DOHH2 (cell line): ENCODE data around the gene DACH1.

Source experiments
- H3F3A ChIP-seq: fragments of 200-600 bp; sonication (generic), shearing (Covaris generic); 2 replicates; pipeline ENCODE4 v1.6.0; 2016; ENCODE audit warnings: antibody characterized with exemption, mild to moderate bottlenecking; ENCODE audit not compliant: control insufficient read depth, insufficient read depth
- H3K27ac ChIP-seq: fragments of 200-600 bp; sonication (generic); 2 replicates; pipeline ENCODE4 v1.5.1; 2014; ENCODE audit warnings: low read depth, mild to moderate bottlenecking, low read length, moderate library complexity
- H3K27me3 ChIP-seq: fragments of 200-600 bp; sonication (generic); 2 replicates; pipeline ENCODE4 v1.6.1; 2014; ENCODE audit warnings: mild to moderate bottlenecking, low read length, mixed read lengths; ENCODE audit not compliant: control insufficient read depth
- H3K36me3 ChIP-seq: fragments of 200-600 bp; sonication (generic); 2 replicates; pipeline ENCODE4 v1.6.1; 2014; ENCODE audit warnings: mild to moderate bottlenecking, low read length, moderate library complexity, mixed read lengths; ENCODE audit not compliant: control insufficient read depth
- H3K4me1 ChIP-seq: fragments of 200-600 bp; sonication (generic); 2 replicates; pipeline ENCODE4 v1.6.1; 2014; ENCODE audit warnings: mild to moderate bottlenecking, low read length, mixed read lengths; ENCODE audit not compliant: control insufficient read depth
- H3K4me2 ChIP-seq: fragments of 200-600 bp; sonication (generic); 2 replicates; pipeline ENCODE4 v1.6.0; 2014; ENCODE audit warnings: mild to moderate bottlenecking, low read length, moderate library complexity
- H3K4me3 ChIP-seq: fragments of 200-600 bp; sonication (generic); 2 replicates; pipeline ENCODE4 v1.5.1; 2014; ENCODE audit warnings: mild to moderate bottlenecking, low read length, mixed read lengths
- H3K79me2 ChIP-seq: fragments of 200-600 bp; sonication (generic); 2 replicates; pipeline ENCODE4 v1.6.1; 2014; ENCODE audit warnings: mild to moderate bottlenecking, low read length, mixed read lengths; ENCODE audit not compliant: control insufficient read depth
- H3K9me2 ChIP-seq: fragments of 200-600 bp; sonication (generic); replicated peaks from 2 replicates; pipeline ENCODE4 v1.6.1; 2014; ENCODE audit warnings: mild to moderate bottlenecking, low read length, mixed read lengths; ENCODE audit not compliant: control insufficient read depth
- H3K9me3 ChIP-seq: fragments of 200-600 bp; sonication (generic); 2 replicates; pipeline ENCODE4 v1.6.1; 2014; ENCODE audit warnings: antibody characterized with exemption, low read length, mixed read lengths; ENCODE audit not compliant: control insufficient read depth, insufficient read depth
- H4K20me1 ChIP-seq: fragments of 200-600 bp; sonication (generic); 2 replicates; pipeline ENCODE4 v1.6.0; 2014; ENCODE audit warnings: low read depth, mild to moderate bottlenecking, antibody characterized with exemption, low read length, moderate library complexity; ENCODE audit not compliant: control insufficient read depth, insufficient read depth
- EZH2phosphoT487 ChIP-seq: fragments of 200-600 bp; sonication (generic); IDR thresholded peaks from 2 replicates; pipeline ENCODE4 v1.6.1; 2017; ENCODE audit warnings: borderline replicate concordance, mild to moderate bottlenecking, antibody characterized with exemption, low read length, moderate library complexity, mixed read lengths
- TF ChIP-seq, protein P1 (sequence below): fragments of 200-600 bp; sonication (generic); IDR thresholded peaks from one replicate; pipeline ENCODE4 v1.5.1; 2014; ENCODE audit warnings: antibody characterized with exemption, mild to moderate bottlenecking, low read depth, low read length; ENCODE audit not compliant: poor library complexity, severe bottlenecking

DACH1 gene

DNA sequence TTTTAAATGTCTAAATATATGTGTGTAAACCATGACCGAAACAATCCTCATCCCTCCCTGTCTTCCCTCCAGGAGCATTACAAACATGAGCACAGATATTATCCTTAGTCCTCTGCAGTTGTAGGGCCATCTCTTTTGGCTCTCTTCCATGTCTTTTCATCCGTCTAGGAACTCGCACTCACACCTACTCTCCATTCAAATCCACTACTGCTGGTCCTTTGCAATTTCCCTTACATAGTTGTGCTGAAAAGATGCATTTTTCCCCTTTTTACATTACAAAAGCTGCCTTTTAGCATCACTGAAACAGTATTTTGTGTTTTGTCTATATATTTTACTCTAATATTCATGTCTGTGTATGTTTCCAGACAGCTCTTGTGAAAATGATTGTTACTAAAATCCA, 237.8 kb downstream of the DACH1 start:
- no peaks in the 10 kb centered on the region for H3F3A ChIP-seq
- H3K27me3 ChIP-seq = no peaks in the 10 kb centered on the region
- no peaks in the 10 kb centered on the region for H3K4me1 ChIP-seq
- no peaks in the 10 kb centered on the region for H3K79me2 ChIP-seq
- H3K9me3 ChIP-seq = no peaks in the 10 kb centered on the region
- no peak overlapping the region for H3K4me3 ChIP-seq
- H3K4me2 ChIP-seq = no peak overlapping the region
- no peaks in the 10 kb centered on the region for H4K20me1 ChIP-seq
- no peaks in the 10 kb centered on the region for H3K9me2 ChIP-seq
- TF ChIP-seq, protein P1, sequence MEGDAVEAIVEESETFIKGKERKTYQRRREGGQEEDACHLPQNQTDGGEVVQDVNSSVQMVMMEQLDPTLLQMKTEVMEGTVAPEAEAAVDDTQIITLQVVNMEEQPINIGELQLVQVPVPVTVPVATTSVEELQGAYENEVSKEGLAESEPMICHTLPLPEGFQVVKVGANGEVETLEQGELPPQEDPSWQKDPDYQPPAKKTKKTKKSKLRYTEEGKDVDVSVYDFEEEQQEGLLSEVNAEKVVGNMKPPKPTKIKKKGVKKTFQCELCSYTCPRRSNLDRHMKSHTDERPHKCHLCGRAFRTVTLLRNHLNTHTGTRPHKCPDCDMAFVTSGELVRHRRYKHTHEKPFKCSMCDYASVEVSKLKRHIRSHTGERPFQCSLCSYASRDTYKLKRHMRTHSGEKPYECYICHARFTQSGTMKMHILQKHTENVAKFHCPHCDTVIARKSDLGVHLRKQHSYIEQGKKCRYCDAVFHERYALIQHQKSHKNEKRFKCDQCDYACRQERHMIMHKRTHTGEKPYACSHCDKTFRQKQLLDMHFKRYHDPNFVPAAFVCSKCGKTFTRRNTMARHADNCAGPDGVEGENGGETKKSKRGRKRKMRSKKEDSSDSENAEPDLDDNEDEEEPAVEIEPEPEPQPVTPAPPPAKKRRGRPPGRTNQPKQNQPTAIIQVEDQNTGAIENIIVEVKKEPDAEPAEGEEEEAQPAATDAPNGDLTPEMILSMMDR = no peak
- no peak for TF ChIP-seq EZH2phosphoT487
- no peak overlapping the region for H3K27ac ChIP-seq
- no peaks in the 10 kb centered on the region for H3K36me3 ChIP-seq

DNA sequence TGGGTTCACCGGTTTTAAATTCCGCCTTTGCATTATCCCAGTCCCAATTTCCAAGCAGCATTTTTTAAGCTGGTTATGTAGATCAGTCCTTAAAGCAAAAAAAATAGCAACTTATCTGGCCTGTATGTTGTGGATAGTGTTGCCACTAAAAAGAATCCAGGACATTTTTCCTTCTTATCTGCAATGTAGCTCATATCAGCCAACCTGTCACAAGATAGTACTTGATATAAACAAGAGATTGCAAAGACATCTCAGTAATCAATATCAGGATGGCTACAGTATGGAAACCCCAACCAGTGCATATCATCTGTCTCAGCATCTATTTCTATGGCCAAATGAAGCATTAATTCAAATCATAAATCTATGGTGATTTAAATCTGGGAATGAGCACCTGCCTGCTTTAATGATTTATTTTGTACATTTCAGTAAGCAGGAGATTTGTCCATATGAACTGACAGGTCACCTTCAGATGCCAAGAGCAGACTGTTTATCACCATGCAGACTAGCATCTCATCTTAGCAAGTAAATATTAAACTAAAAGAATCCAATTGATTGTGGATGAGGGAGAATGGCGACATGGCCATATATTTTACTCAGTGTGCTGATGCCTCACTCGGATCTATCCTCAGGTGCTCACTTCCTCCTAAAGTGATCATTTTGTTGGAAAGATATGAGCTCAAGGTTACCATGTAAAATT, 240.4 kb downstream of the DACH1 start:
- no peaks in the 10 kb centered on the region for H3K27me3 ChIP-seq
- no peaks in the 10 kb centered on the region for H4K20me1 ChIP-seq
- no peaks in the 10 kb centered on the region for H3K9me3 ChIP-seq
- H3K4me2 ChIP-seq = no peak overlapping the region
- no peaks in the 10 kb centered on the region for H3K79me2 ChIP-seq
- H3K9me2 ChIP-seq = no peaks in the 10 kb centered on the region
- H3K4me1 ChIP-seq = no peaks in the 10 kb centered on the region
- H3K36me3 ChIP-seq = no peaks in the 10 kb centered on the region
- no peaks in the 10 kb centered on the region for H3F3A ChIP-seq
- no peak overlapping the region for H3K27ac ChIP-seq
- TF ChIP-seq, protein P1 = no peak
- no peak for TF ChIP-seq EZH2phosphoT487
- H3K4me3 ChIP-seq = no peak overlapping the region

DNA sequence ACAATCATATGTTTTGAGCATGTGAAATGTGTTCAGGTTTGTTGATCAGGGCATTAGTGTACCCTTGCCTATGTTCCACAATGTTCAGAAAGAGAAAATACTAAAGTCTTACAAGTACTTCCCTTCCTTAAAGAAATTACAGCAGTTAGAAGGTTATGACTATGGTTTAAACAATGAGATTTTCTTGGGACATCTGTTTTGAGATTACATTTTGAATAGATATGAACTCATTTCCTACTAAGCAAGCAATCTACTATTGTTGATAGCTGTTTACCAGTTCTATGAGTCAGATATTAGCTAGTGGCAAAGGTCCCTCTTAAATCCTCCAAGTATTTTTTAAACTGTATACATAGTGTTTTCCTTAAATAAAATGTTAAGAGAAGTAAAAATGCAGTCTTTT, 241.3 kb downstream of the DACH1 start:
- Histone ChIP-seq H3K79me2 (no peaks in the 10 kb centered on the region), H3K27ac (no peak overlapping the region)

More for the DNA sequence above, 241.3 kb downstream of the DACH1 start:
- Histone ChIP-seq H4K20me1 (no peaks in the 10 kb centered on the region), H3K4me3 (no peak overlapping the region), H3K9me3 (no peaks in the 10 kb centered on the region), H3K36me3 (no peaks in the 10 kb centered on the region), H3K9me2 (no peaks in the 10 kb centered on the region), H3K27me3 (no peaks in the 10 kb centered on the region), H3K4me2 (no peak overlapping the region), H3K4me1 (no peaks in the 10 kb centered on the region), H3F3A (no peaks in the 10 kb centered on the region)
- TF ChIP-seq, protein P1 = no peak
- no peak for TF ChIP-seq EZH2phosphoT487
